Measurements from ENCODE around the gene RFX1. TPM values are rescaled to one million over a fixed set of nuclear protein-coding genes. Genes with fewer than 3 reads are reported as not detected.
"Not testable (repeated sequence)": the region's sequence is repeated elsewhere in the genome, so short reads cannot be mapped to it uniquely, and the experiment has no call there.

RFX1 gene
- total RNA-seq, 2 experiments from 2014 or later = 16.0 to 17.8 TPM

- no peak overlapping the region for H3K4me3 Mint-ChIP-seq
- no peaks in the 10 kb centered on the region for H3K9me3 Mint-ChIP-seq (ENCODE audit: low read depth)
- peaks cover 7% of the 10 kb centered on the region for H3K4me1 Mint-ChIP-seq
- H3K36me3 Mint-ChIP-seq = no peaks in the 10 kb centered on the region
- CTCF ChIA-PET = interaction anchor here (0.9 to 2.8 kb wide), 2 partner anchors 9 to 142 kb away, joined by 3 to 19 read pairs; partner anchors contain the start of gene IL27RA
- H3K27me3 Mint-ChIP-seq = no peaks in the 10 kb centered on the region
- H3K27ac Mint-ChIP-seq = no peak overlapping the region
- DNase-seq = no peak
- ATAC-seq = no peak
These were observed 16.3 kb upstream of the RFX1 start for GRCh38 chr19:14022469-14022868.

- Mint-ChIP-seq H3K9me3 (ENCODE audit: low read depth) (no peaks in the 10 kb centered on the region), H3K4me3 (no peak overlapping the region), H3K36me3 (no peaks in the 10 kb centered on the region), H3K4me1 (peaks cover 7% of the 10 kb centered on the region), H3K27ac (no peak overlapping the region), H3K27me3 (no peaks in the 10 kb centered on the region)
- ATAC-seq = peak; percentile 20
- no peak for DNase-seq
- CTCF ChIA-PET = interaction anchor here (0.9 to 2.8 kb wide), 4 partner anchors 10 to 141 kb away, joined by 3 to 19 read pairs (median 6); partner anchors contain the start of gene IL27RA
These were observed 15.4 kb upstream of the RFX1 start for GRCh38 chr19:14021474-14021873.

GRCh38 chr19:14019739-14020138 is 13.6 kb upstream of the RFX1 start:
- not testable (repeated sequence) for H3K9me3 Mint-ChIP-seq (ENCODE audit: low read depth); H3K4me3 Mint-ChIP-seq; H3K4me1 Mint-ChIP-seq; H3K27me3 Mint-ChIP-seq; H3K27ac Mint-ChIP-seq; DNase-seq; H3K36me3 Mint-ChIP-seq; ATAC-seq
- CTCF ChIA-PET = interaction anchor here (0.9 to 2.1 kb wide), 6 partner anchors 12 to 139 kb away, joined by 3 to 8 read pairs (median 3); partner anchors contain the start of gene IL27RA

GRCh38 chr19:14019100-14019499 is 13.0 kb upstream of the RFX1 start:
- H3K9me3 Mint-ChIP-seq (ENCODE audit: low read depth) = no peaks in the 10 kb centered on the region
- H3K27me3 Mint-ChIP-seq = no peaks in the 10 kb centered on the region
- DNase-seq (no peak), ATAC-seq (no peak)
- H3K4me1 Mint-ChIP-seq = peaks cover 7% of the 10 kb centered on the region
- CTCF ChIA-PET = interaction anchor here (0.8 to 2.1 kb wide), 11 partner anchors 9 to 361 kb away, joined by 3 to 8 read pairs (median 3); partner anchors contain the start of genes IL27RA and RLN3
- no peak overlapping the region for H3K27ac Mint-ChIP-seq
- H3K4me3 Mint-ChIP-seq = no peak overlapping the region
- H3K36me3 Mint-ChIP-seq = no peaks in the 10 kb centered on the region

- Mint-ChIP-seq H3K27ac (no peak overlapping the region), H3K36me3 (no peaks in the 10 kb centered on the region), H3K27me3 (no peaks in the 10 kb centered on the region), H3K9me3 (ENCODE audit: low read depth) (no peaks in the 10 kb centered on the region), H3K4me3 (no peak overlapping the region), H3K4me1 (peaks cover 2% of the 10 kb centered on the region)
- ATAC-seq (no peak), DNase-seq (no peak)
- CTCF ChIA-PET = interaction anchor here (2.0 kb wide), 1 partner anchor 56 kb away, joined by 5 read pairs; no protein-coding TSS in a partner anchor
These were observed 9.5 kb upstream of the RFX1 start for GRCh38 chr19:14015524-14016035.

GRCh38 chr19:14012378-14012915 is 6.3 kb upstream of the RFX1 start:
- DNase-seq = no peak
- Mint-ChIP-seq H3K27me3 (no peaks in the 10 kb centered on the region), H3K27ac (no peak overlapping the region), H3K9me3 (ENCODE audit: low read depth) (no peaks in the 10 kb centered on the region), H3K4me3 (no peak overlapping the region), H3K36me3 (no peaks in the 10 kb centered on the region), H3K4me1 (peaks cover 2% of the 10 kb centered on the region)
- CTCF ChIA-PET = no interaction called here
- no peak for ATAC-seq

- no peaks in the 10 kb centered on the region for H3K36me3 Mint-ChIP-seq
- CTCF ChIA-PET = interaction anchor here (1.0 to 2.9 kb wide), 9 partner anchors 25 to 145 kb away, joined by 3 to 19 read pairs (median 4); partner anchors contain the start of genes ASF1B, IL27RA and MISP3
- H3K27me3 Mint-ChIP-seq = no peaks in the 10 kb centered on the region
- DNase-seq (no peak), ATAC-seq (peak; percentile 32)
- peak overlapping the region; percentile 99 for H3K27ac Mint-ChIP-seq
- peak overlapping the region; percentile 97 for H3K4me3 Mint-ChIP-seq
- peaks cover 35% of the 10 kb centered on the region for H3K4me1 Mint-ChIP-seq
- H3K9me3 Mint-ChIP-seq (ENCODE audit: low read depth) = no peaks in the 10 kb centered on the region
These were observed 844 bp upstream of the RFX1 start for GRCh38 chr19:14006766-14007562.

GRCh38 chr19:14005349-14006084 is 603 bp downstream of the RFX1 start:
- Mint-ChIP-seq H3K27me3 (no peaks in the 10 kb centered on the region), H3K36me3 (peaks cover 3% of the 10 kb centered on the region), H3K4me3 (peak overlapping the region; percentile 97), H3K4me1 (peaks cover 43% of the 10 kb centered on the region), H3K27ac (peak overlapping the region; percentile 99), H3K9me3 (ENCODE audit: low read depth) (no peaks in the 10 kb centered on the region)
- ATAC-seq (peak; percentile 63), DNase-seq (peak; percentile 95)
- CTCF ChIA-PET = interaction anchor here (0.9 to 2.9 kb wide), 9 partner anchors 20 to 144 kb away, joined by 3 to 19 read pairs (median 4); partner anchors contain the start of genes ASF1B, IL27RA and MISP3

- peak overlapping the region; percentile 91 for H3K27ac Mint-ChIP-seq
- H3K4me1 Mint-ChIP-seq = peaks cover 43% of the 10 kb centered on the region
- no peaks in the 10 kb centered on the region for H3K9me3 Mint-ChIP-seq (ENCODE audit: low read depth)
- ATAC-seq (no peak), DNase-seq (no peak)
- peaks cover 9% of the 10 kb centered on the region for H3K36me3 Mint-ChIP-seq
- H3K4me3 Mint-ChIP-seq = peak overlapping the region; percentile 97
- no peaks in the 10 kb centered on the region for H3K27me3 Mint-ChIP-seq
- CTCF ChIA-PET = interaction anchor here (0.9 to 1.8 kb wide), 4 partner anchors 19 to 102 kb away, joined by 3 to 8 read pairs (median 4); partner anchors contain the start of gene IL27RA
These were observed 1.3 kb downstream of the RFX1 start for GRCh38 chr19:14004619-14005348.

- Mint-ChIP-seq H3K36me3 (peaks cover 19% of the 10 kb centered on the region), H3K4me1 (peaks cover 43% of the 10 kb centered on the region), H3K27ac (peak overlapping the region; percentile 99), H3K27me3 (no peaks in the 10 kb centered on the region), H3K4me3 (peak overlapping the region; percentile 60), H3K9me3 (ENCODE audit: low read depth) (peaks cover 2% of the 10 kb centered on the region)
- ATAC-seq (no peak), DNase-seq (peak; percentile 56)
- CTCF ChIA-PET = interaction anchor here (0.7 to 2.2 kb wide), 4 partner anchors 17 to 69 kb away, joined by 3 to 9 read pairs (median 4); partner anchors contain the start of genes DCAF15 and MISP3
These were observed 2.7 kb downstream of the RFX1 start for GRCh38 chr19:14003251-14004055.

GRCh38 chr19:14002571-14003250 is 3.4 kb downstream of the RFX1 start:
- DNase-seq = peak; percentile 63
- Mint-ChIP-seq H3K36me3 (peaks cover 22% of the 10 kb centered on the region), H3K9me3 (ENCODE audit: low read depth) (peaks cover 2% of the 10 kb centered on the region), H3K4me3 (peak overlapping the region; percentile 60), H3K4me1 (peaks cover 43% of the 10 kb centered on the region), H3K27me3 (no peaks in the 10 kb centered on the region), H3K27ac (peak overlapping the region; percentile 99)
- CTCF ChIA-PET = interaction anchor here (1.3 to 2.2 kb wide), 4 partner anchors 16 to 99 kb away, joined by 4 to 9 read pairs (median 4); partner anchors contain the start of gene DCAF15
- ATAC-seq = no peak
